LoVo (cell line): ENCODE data around the gene GBA2.

Experiments used
- DNase-seq: peaks from one replicate; pipeline ENCODE4 v3.0.0-alpha.2; 2016; ENCODE audit warnings: low spot score

Gene GBA2

GRCh38 chr9:35691757-35692301, 57.2 kb downstream of the GBA2 start:
- DNase-seq = no peak

GRCh38 chr9:35691334-35691650, 57.7 kb downstream of the GBA2 start:
- no peak for DNase-seq

GRCh38 chr9:35690614-35691333, 58.3 kb downstream of the GBA2 start:
- peak; percentile 11 for DNase-seq

DNA sequence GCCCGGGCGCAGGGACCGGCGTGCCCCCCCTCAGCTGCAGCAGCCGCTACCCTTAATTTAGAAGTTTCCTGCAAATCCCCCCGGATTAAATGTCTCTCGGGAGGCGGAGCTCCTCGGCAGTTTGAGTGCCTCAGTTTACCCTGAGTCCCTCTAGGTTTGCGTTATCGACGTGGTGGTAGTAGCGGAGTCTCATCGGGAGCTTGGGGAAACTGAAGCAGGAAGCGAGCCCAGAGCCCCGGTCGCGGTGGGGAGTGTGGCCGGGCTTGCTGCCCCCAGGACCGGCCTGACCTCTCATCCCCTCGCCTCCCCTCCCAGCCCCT, 58.8 kb downstream of the GBA2 start:
- no peak for DNase-seq

DNA sequence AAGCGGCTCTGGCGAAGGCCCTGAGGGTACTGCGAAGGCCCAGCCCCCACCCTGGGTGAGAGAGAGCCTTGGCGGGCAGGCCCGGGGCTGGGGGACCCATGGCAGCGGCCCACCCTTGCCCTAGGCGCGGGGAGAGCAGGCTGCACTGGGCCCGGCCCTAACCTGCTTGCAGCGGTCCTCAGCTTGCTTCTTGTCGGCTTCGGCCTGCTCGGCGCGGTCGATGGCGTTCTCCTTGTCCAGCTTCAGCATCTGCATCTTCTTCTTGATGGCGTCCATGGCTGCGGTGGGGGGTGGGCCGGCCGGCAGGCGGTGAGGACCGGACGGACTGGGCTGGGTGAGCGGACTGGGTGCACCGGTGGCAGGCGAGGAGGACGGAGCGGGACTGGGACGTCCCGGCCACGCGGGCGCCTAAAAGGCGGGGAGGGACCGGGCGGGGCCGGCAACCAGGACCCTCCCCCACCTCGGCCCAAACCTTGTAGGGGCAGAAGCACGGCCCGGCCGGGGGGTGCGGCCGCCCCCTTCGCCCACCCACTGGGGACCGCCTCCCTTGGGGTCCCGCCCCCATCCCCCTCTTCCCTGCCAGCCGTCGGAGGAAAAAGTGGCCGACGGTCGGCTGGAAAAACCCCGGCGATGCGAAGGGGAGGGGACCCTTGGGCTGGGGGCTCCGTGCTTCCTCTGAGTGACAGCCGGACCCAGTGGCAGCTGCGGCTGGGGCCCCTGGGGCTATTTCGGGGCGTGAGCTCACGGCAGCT, 59.3 kb downstream of the GBA2 start, which contains the start of gene TPM2:
TSS of gene TPM2 (minus strand) at position 384 of the 752 bp plus-strand sequence. CDS start at position 276, 108 bp downstream.
- DNase-seq = no peak

GRCh38 chr9:35688558-35689541, 60.2 kb downstream of the GBA2 start:
- no peak for DNase-seq

DNA sequence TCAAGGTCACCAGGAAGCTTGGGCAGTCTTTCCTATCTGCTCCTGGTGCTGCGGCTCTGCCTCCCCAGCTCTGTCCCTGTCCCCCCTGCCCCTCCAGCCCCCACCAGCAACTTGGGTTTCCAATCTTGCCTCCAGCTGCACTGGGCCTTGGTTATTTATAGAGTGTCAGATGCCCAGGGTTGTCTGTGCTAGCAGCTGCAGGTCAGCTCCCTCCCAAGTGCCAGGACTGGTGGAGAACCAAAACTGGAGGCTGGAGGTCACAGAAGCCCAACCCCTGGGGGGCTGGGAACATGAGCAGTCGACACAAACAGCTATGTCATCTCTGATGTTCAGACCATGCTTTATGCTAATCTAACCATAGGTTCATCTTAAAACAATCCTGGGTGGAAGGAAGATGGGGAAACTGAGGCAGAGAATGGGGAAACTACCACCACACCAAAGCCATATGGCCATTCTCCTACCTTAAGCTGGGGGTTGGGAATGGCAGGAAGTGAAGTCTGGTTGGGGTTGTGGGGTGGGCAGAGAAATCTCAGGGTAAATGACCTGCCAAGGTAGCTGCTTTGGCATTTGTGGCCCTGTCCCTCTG, 61.0 kb downstream of the GBA2 start:
- no peak for DNase-seq

GRCh38 chr9:35687306-35687705, 61.7 kb downstream of the GBA2 start:
- no peak for DNase-seq
